K562 (cell line): ENCODE results near the gene SND1. TPM values are rescaled to one million over a fixed set of nuclear protein-coding genes. Genes with fewer than 3 reads are reported as not detected.

Experiments used
- ATAC-seq: fragments of 200-7000 bp; cut with Tn5 transposase; 3 replicates; pipeline ENCODE4 v1.9.1; 2020; ENCODE audit warnings: moderate library complexity
- BruUV-seq: library from RNA; stranded (reverse); fragments of 400-500 nt; replicated peaks from 2 replicates; lab custom pipeline; 2021; lab: Mats Ljungman, UMichigan
- CTCF ChIA-PET: fragments of 300-600 bp; formaldehyde crosslinking; extraction: SDS; loops from one replicate; lab custom pipeline; 2021; ENCODE audit warnings: low intra/inter-chr PET ratio; lab: Yijun Ruan, JAX
- POLR2A ChIA-PET: fragments of 300-600, 350-650 bp; sonication (Branson Sonifier 250); formaldehyde crosslinking; extraction: SDS; loops from one replicate; lab custom pipeline; 2021; ENCODE audit warnings: antibody characterized with exemption, inconsistent platforms; lab: Yijun Ruan, JAX
- DNase-seq, 4 experiments: peaks; one replicate each; pipeline versions ENCODE4 v3.0.0 to v3.0.0-alpha.2; 2011 to 2018; ENCODE audit warnings: low spot score in 3 of 4, mixed read lengths in 3 of 4; ENCODE audit errors: extremely low read depth in 1 of 4
- FAIRE-seq: peaks from 2 replicates; lab custom pipeline; 2011; peaks lifted over from hg19 to GRCh38; lab: Jason Lieb, UNC
- H2AFZ ChIP-seq: 2 replicates; pipeline ENCODE4 v1.6.0; 2011; ENCODE audit warnings: low read depth, low read length, control low read depth, inconsistent platforms
- H3K27ac ChIP-seq: fragments of 200-600 bp; 3 replicates; pipeline ENCODE4 v1.8.0; 2011; ENCODE audit warnings: low read depth, mild to moderate bottlenecking, control low read depth, inconsistent platforms, low read length, moderate library complexity, mixed read lengths; ENCODE audit errors: extremely low read depth
- H3K27me3 ChIP-seq, 2 experiments: fragments of 300-600 bp in 1 of 2; 2 replicates in 1 of 2; 3 replicates in 1 of 2; pipeline versions ENCODE4 v1.6.0 to v1.8.0; 2011; ENCODE audit warnings: inconsistent platforms in 2 of 2, low read length in 2 of 2, mild to moderate bottlenecking in 1 of 2, mixed read lengths in 1 of 2, moderate library complexity in 1 of 2; ENCODE audit not compliant: control insufficient read depth in 2 of 2, insufficient read depth in 2 of 2
- H3K36me3 ChIP-seq: fragments of 300-600 bp; 3 replicates; pipeline ENCODE4 v1.8.0; 2011; ENCODE audit warnings: mild to moderate bottlenecking, low read length, inconsistent platforms; ENCODE audit not compliant: control insufficient read depth, insufficient read depth
- H3K4me1 ChIP-seq, 2 experiments: fragments of 200-600 bp in 1 of 2; replicated peaks in 1 of 2; 2 replicates in 1 of 2; 3 replicates in 1 of 2; pipeline versions ENCODE4 v1.5.1 to v1.8.0; 2011; ENCODE audit warnings: inconsistent platforms in 2 of 2, low read length in 2 of 2, mild to moderate bottlenecking in 1 of 2, mixed read lengths in 1 of 2, moderate library complexity in 1 of 2; ENCODE audit not compliant: control insufficient read depth in 2 of 2, insufficient read depth in 2 of 2
- H3K4me2 ChIP-seq: 2 replicates; pipeline ENCODE4 v1.6.1; 2011; ENCODE audit warnings: low read length, control low read depth, inconsistent platforms, mixed read lengths; ENCODE audit not compliant: insufficient read depth
- H3K4me3 ChIP-seq: fragments of 200-600 bp; sonication (generic), shearing (Covaris generic); 2 replicates; pipeline ENCODE4 v1.5.1; 2016; ENCODE audit warnings: control low read depth, inconsistent platforms
- H3K79me2 ChIP-seq: fragments of 200-600 bp; 3 replicates; pipeline ENCODE4 v1.8.0; 2011; ENCODE audit warnings: low read length, inconsistent platforms; ENCODE audit not compliant: control insufficient read depth, insufficient read depth
- H3K9ac ChIP-seq, 2 experiments: 2 replicates each; pipeline versions ENCODE4 v1.6.0 to v1.6.1; 2011; ENCODE audit warnings: low read depth in 2 of 2, low read length in 2 of 2, control low read depth in 1 of 2, inconsistent platforms in 1 of 2, mild to moderate bottlenecking in 1 of 2, mixed read lengths in 1 of 2; ENCODE audit not compliant: insufficient read depth in 1 of 2
- H3K9me1 ChIP-seq: one replicate; pipeline ENCODE4 v1.6.0; 2011; ENCODE audit warnings: inconsistent platforms, mild to moderate bottlenecking, low read length, moderate library complexity; ENCODE audit not compliant: control insufficient read depth, insufficient read depth
- H3K9me3 ChIP-seq: replicated peaks from 2 replicates; pipeline ENCODE4 v1.5.1; 2011; ENCODE audit warnings: low read depth, low read length, inconsistent platforms; ENCODE audit not compliant: control insufficient read depth, insufficient read depth
- H4K20me1 ChIP-seq: replicated peaks from 2 replicates; pipeline ENCODE4 v1.6.1; 2011; ENCODE audit warnings: low read length, inconsistent platforms, mixed read lengths; ENCODE audit not compliant: control insufficient read depth, insufficient read depth
- CEBPB ChIP-seq: fragments of 450-650 bp; IDR thresholded peaks from 2 replicates; pipeline ENCODE4 v1.6.1; 2016; ENCODE audit warnings: missing genetic modification characterization, missing compliant biosample characterization
- GATA2 ChIP-seq: sonication (generic); formaldehyde crosslinking; IDR thresholded peaks from 2 replicates; pipeline ENCODE4 v1.4.0; 2020; ENCODE audit warnings: mild to moderate bottlenecking, missing genetic modification reagents
- HDAC3 ChIP-seq: fragments of 450-650 bp; IDR thresholded peaks from 2 replicates; pipeline ENCODE4 v1.6.1; 2018; ENCODE audit warnings: borderline replicate concordance, mild to moderate bottlenecking, moderate library complexity; ENCODE audit not compliant: partially characterized antibody
- RAD21 ChIP-seq, 2 experiments: fragments of 250-450 bp in 1 of 2; fragments of 450-650 bp in 1 of 2; sonication (Bioruptor Pico) in 1 of 2; formaldehyde crosslinking in 1 of 2; IDR thresholded peaks in 1 of 2; conservative IDR thresholded peaks in 1 of 2; 2 replicates each; pipeline versions ENCODE4 v1.4.0 to v1.8.0; 2020 to 2022; ENCODE audit warnings: mild to moderate bottlenecking in 2 of 2, moderate library complexity in 1 of 2
- RNF2 ChIP-seq: sonication (generic); IDR thresholded peaks from 2 replicates; pipeline ENCODE4 v1.6.1; 2016
- TCF7 ChIP-seq: sonication (generic); IDR thresholded peaks from 2 replicates; pipeline ENCODE4 v1.6.1; 2016; ENCODE audit warnings: antibody characterized with exemption, borderline replicate concordance
- ZBTB40 ChIP-seq, 2 experiments: fragments of 450-650 bp in 1 of 2; sonication (generic) in 1 of 2; formaldehyde crosslinking in 1 of 2; IDR thresholded peaks; 2 replicates each; pipeline versions ENCODE4 v1.7.1 to v1.9.0; 2016 to 2022; ENCODE audit warnings: inconsistent platforms in 1 of 2, mild to moderate bottlenecking in 1 of 2, missing genetic modification reagents in 1 of 2
- ZKSCAN3 ChIP-seq: fragments of 250-450 bp; sonication (Bioruptor Pico); IDR thresholded peaks from 2 replicates; pipeline ENCODE4 v1.4.0; 2020
- ZNF449 ChIP-seq: fragments of 250-450 bp; sonication (Bioruptor Pico); IDR thresholded peaks from 2 replicates; pipeline ENCODE4 v1.8.0; 2022; ENCODE audit warnings: moderate library complexity, mild to moderate bottlenecking, inconsistent platforms
- ZNF707 ChIP-seq: fragments of 250-450 bp; sonication (Bioruptor Pico); conservative IDR thresholded peaks from 2 replicates; pipeline ENCODE4 v1.8.0; 2022; ENCODE audit warnings: inconsistent platforms, mild to moderate bottlenecking, moderate library complexity
- WGBS: fragments of 100-300 bp; shearing (Covaris generic); methylation state at CpG from one replicate; pipeline ENCODE4 v1.1.6; 2016; ENCODE audit warnings: low coverage, mixed read lengths; ENCODE audit not compliant: insufficient coverage; ENCODE audit errors: missing lambda C conversion rate; 5-methylcytosine and 5-hydroxymethylcytosine counted together
- in situ Hi-C: fragments of 300-500 bp; cut with MboI; formaldehyde crosslinking; loops from 4 replicates; pipeline ENCODE4 v1.15.0; 2018; ENCODE audit warnings: inconsistent platforms, mixed read lengths
- intact Hi-C: fragments of 100-400 bp; cut with micrococcal nuclease; formaldehyde crosslinking; loops from 2 replicates; pipeline ENCODE4 v1.14.2; 2022
- polyA plus RNA-seq, 8 experiments: library from polyadenylated mRNA; depleted of rRNA in 4 of 8; stranded (reverse) in 5 of 8; unstranded in 3 of 8; fragments of >200 nt; fragmentation: Nextera tagmentation in 2 of 8; fragmentation: Illumina TruSeq in 1 of 8; extraction: Ambion mirVana in 2 of 8; extraction: Trizol in 1 of 8; gene quantifications; 2 replicates each; pipeline versions ENCODE4 v1.2.1 to v1.2.3, GENCODE V29; 2011 to 2014; ENCODE audit warnings: inconsistent platforms in 1 of 8, missing spikeins in 1 of 8
- total RNA-seq, 7 experiments: library from RNA; depleted of rRNA in 6 of 7; stranded (reverse); fragments of >200 nt in 6 of 7; fragmentation: Illumina TruSeq in 2 of 7; extraction: Trizol in 2 of 7; gene quantifications; 2 replicates each; pipeline versions ENCODE4 v1.2.1 to v1.2.3, GENCODE V29; 2011 to 2021; ENCODE audit warnings: low replicate concordance in 1 of 7

Gene SND1
- total and polyA plus RNA-seq, 9 of the 15 experiments (the other 6 are each of a cell fraction or from before 2014, with no cell fraction given): 46.5 to 307 (median 191) TPM

- TF ChIP-seq ZNF449 (CRISPR knock-in tag): no peak
Measured at GRCh38 chr7:128034825-128035224, 382.8 kb downstream of the SND1 start (continued).

GRCh38 chr7:128035712-128036111 is 383.7 kb downstream of the SND1 start:
- no peak overlapping the region for H3K27ac ChIP-seq
- H3K4me3 ChIP-seq: no peak overlapping the region
- no peak for TF ChIP-seq ZBTB40 (IDR thresholded peaks at IDR 0.05)
- TF ChIP-seq ZBTB40 (CRISPR knock-in tag; IDR thresholded peaks at IDR 0.05): no peak
- peak; percentile 67; the same call in 1 of the 2 replicates for TF ChIP-seq ZKSCAN3 (CRISPR knock-in tag)
- no peak for TF ChIP-seq ZNF707 (CRISPR knock-in tag)
- TF ChIP-seq CEBPB: no peak
- TF ChIP-seq RNF2: no peak
- no peak for TF ChIP-seq TCF7
- TF ChIP-seq RAD21 (CRISPR knock-in tag; conservative IDR thresholded peaks at IDR 0.05 in 1 of 2, IDR thresholded peaks at IDR 0.05 in 1 of 2): peak; percentile 20 to 57; a peak in 2 of 4 replicates
- TF ChIP-seq HDAC3: no peak
- TF ChIP-seq GATA2 (CRISPR knock-in tag): 0 out of 2 replicates have a peak, but pooled peaks have one; percentile 12

More at GRCh38 chr7:128035712-128036111, 383.7 kb downstream of the SND1 start:
- no peak overlapping the region for H3K9ac ChIP-seq
- no peaks in the 10 kb centered on the region for H3K79me2 ChIP-seq
- no peaks in the 10 kb centered on the region for H3K9me3 ChIP-seq
- intact Hi-C loops: loop anchor here (1.0 to 5.0 kb wide), 2 partner anchors 174 to 328 kb away; no protein-coding TSS in a partner anchor
- H3K9me1 ChIP-seq: no peaks in the 10 kb centered on the region
- H3K27me3 ChIP-seq: no peaks in the 10 kb centered on the region
- H4K20me1 ChIP-seq: peaks cover 30% of the 10 kb centered on the region
- peak; percentile 92 for ATAC-seq
- FAIRE-seq: no peak
- H3K4me2 ChIP-seq: no peak overlapping the region
- ChIA-PET POLR2A (interaction anchor here (1.6 to 1.9 kb wide), 2 partner anchors 9 to 11 kb away, joined by 5 to 8 read pairs; no protein-coding TSS in a partner anchor), CTCF (interaction anchor here (2.0 kb wide), 1 partner anchor 174 kb away, joined by 9 read pairs; no protein-coding TSS in a partner anchor)
- BruUV-seq: no TSS peak
- no peak overlapping the region for H2AFZ ChIP-seq
- peaks cover 16% of the 10 kb centered on the region; the same call in 1 of the 3 replicates for H3K36me3 ChIP-seq
- 52% methylated on average over 3 of the region's 3 CpGs for WGBS
- in situ Hi-C loops: no loop called here
- peak; percentile 42 to 61 (median 52) for DNase-seq
- H3K4me1 ChIP-seq: peaks cover 0 to 7% of the 10 kb centered on the region in 2 experiments; a peak in 1 of 5 replicates
